H1 (cell line): ENCODE data around the gene ADGB.

Experiments used
- ATF3 ChIP-seq: IDR thresholded peaks from 2 replicates; pipeline ENCODE4 v1.6.1; 2011; ENCODE audit warnings: low read depth, mild to moderate bottlenecking, low read length; ENCODE audit not compliant: insufficient read depth
- CREB1 ChIP-seq: IDR thresholded peaks from 2 replicates; pipeline ENCODE4 v1.6.1; 2012; ENCODE audit warnings: inconsistent platforms
- HDAC6 ChIP-seq: IDR thresholded peaks from one replicate; pipeline ENCODE4 v1.7.1; 2012; ENCODE audit warnings: low read depth, mild to moderate bottlenecking, inconsistent platforms, low read length, moderate library complexity
- JUN ChIP-seq: IDR thresholded peaks from 2 replicates; pipeline ENCODE4 v1.6.1; 2011; ENCODE audit warnings: low read depth, mild to moderate bottlenecking, improper control_type of control experiment, low read length
- MAFK ChIP-seq: IDR thresholded peaks from 2 replicates; pipeline ENCODE4 v1.6.1; 2012; ENCODE audit warnings: low read depth, mild to moderate bottlenecking, improper control_type of control experiment, low read length
- POLR2A ChIP-seq, 2 experiments: IDR thresholded peaks; 1 replicate in 1 of 2; 2 replicates in 1 of 2; pipeline ENCODE4 v1.6.1; 2011; ENCODE audit warnings: low read depth in 2 of 2, low read length in 2 of 2, mild to moderate bottlenecking in 2 of 2; ENCODE audit errors: control extremely low read depth in 1 of 2
- USF2 ChIP-seq: IDR thresholded peaks from 2 replicates; pipeline ENCODE4 v1.6.1; 2011; ENCODE audit warnings: low read length, improper control_type of control experiment

- TF ChIP-seq HDAC6 (no peak), POLR2A (IDR thresholded peaks at IDR 0.05; ENCODE audit: control extremely low read depth in 1 of 2, low read depth in 2 of 2, low read length in 2 of 2) (no peak), CREB1 (no peak), JUN (no peak), MAFK (no peak), USF2 (no peak), ATF3 (no peak)
Observed at GRCh38 chr6:146693342-146693741, 94.6 kb downstream of the ADGB start.
